ENCODE measurements around the gene TMOD3.
A peak's percentile ranks its signal among the peaks of the same experiment; 100 is the strongest.

- TF ChIP-seq CTCF (IDR thresholded peaks at IDR 0.05; ENCODE audit: low read depth, low read length, missing input control) (peak; percentile 2), HNF4A (conservative IDR thresholded peaks at IDR 0.05) (no peak), JUND (IDR thresholded peaks at IDR 0.05) (no peak), REST (IDR thresholded peaks at IDR 0.05) (no peak), SP1 (IDR thresholded peaks at IDR 0.05) (no peak), ATF3 (IDR thresholded peaks at IDR 0.05) (no peak), MAX (IDR thresholded peaks at IDR 0.05) (no peak), RXRA (IDR thresholded peaks at IDR 0.05) (no peak), TAF1 (conservative IDR thresholded peaks at IDR 0.05) (no peak)
These were observed 88.0 kb downstream of the TMOD3 start for GRCh38 chr15:51917493-51917892.

All from liver (tissue), 3 donors.